ENCODE data around the gene INSIG1.

INSIG1 gene

DNA sequence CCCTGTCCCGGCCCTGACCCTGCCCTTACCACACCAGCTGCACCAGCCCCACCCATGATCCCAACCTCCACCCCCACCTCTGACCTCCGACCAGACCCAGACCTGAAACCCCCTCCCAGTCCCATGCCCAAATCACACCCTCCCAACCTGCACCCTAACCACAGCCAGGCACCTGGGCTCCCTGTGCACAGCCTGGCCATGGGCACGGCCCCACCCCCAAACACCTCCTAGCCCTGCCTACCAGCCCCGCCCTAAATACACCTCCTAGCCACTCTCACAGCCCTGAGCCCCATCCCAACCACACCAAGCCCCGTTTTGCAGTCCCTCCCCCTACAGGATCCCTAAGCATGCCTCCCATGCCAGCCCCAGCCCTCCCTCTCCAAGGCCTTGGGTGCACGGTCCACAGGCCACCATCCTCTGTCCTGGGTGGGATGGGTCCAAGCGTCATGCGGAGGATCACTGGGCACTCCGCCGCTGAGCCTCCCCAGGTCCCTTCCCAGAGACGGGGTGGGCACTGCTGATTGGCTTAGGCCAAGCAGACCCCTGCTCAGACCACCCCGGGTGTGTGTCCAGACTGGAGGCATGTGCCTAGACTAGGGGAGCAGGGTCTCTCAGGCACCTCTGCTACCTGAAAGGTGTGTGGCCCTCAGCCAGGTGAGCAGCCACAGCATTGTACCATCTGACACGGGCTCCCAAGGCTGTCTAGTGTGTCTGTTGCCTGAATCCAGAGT lies 30.1 kb downstream of the INSIG1 start:
- Histone ChIP-seq H3K27ac (replicated peaks; ENCODE audit: low read length) (no peak overlapping the region), H2AFZ (ENCODE audit: low read length) (no peak overlapping the region), H3K36me3 (replicated peaks in 1 of 2; ENCODE audit: control insufficient read depth in 2 of 2, insufficient read depth in 2 of 2, low read length in 2 of 2) (no peaks in the 10 kb centered on the region), H3K4me3 (ENCODE audit: low read length in 2 of 2) (no peak overlapping the region), H4K8ac (ENCODE audit: low read depth, low read length) (peak overlapping the region; percentile 23), H3K27me3 (ENCODE audit: control insufficient read depth in 3 of 3, insufficient read depth in 3 of 3, low read depth in 1 of 3, low read length in 3 of 3) (peaks cover 0 to 29% (median 0%) of the 10 kb centered on the region in 3 experiments), H3K4me2 (ENCODE audit: insufficient read depth, low read length, poor library complexity, severe bottlenecking) (no peak overlapping the region), H2AK5ac (ENCODE audit: low read depth, low read length) (peak overlapping the region; percentile 85), H3K9ac (ENCODE audit: low read depth, low read length, poor library complexity) (no peak overlapping the region), H3K4me1 (ENCODE audit: control insufficient read depth in 2 of 2, insufficient read depth in 1 of 2, low read depth in 1 of 2, low read length in 2 of 2) (no peaks in the 10 kb centered on the region), H2BK12ac (ENCODE audit: low read length) (peak overlapping the region; percentile 30), H2BK15ac (ENCODE audit: low read length) (peak overlapping the region; percentile 52), H4K91ac (ENCODE audit: low read depth, low read length, poor library complexity) (no peak overlapping the region), H3K14ac (ENCODE audit: low read length) (peak overlapping the region; percentile 65), H3K4ac (ENCODE audit: low read length) (no peak overlapping the region), H3K9me3 (replicated peaks in 1 of 2; ENCODE audit: control insufficient read depth in 2 of 2, insufficient read depth in 1 of 2, low read depth in 1 of 2, low read length in 2 of 2) (peaks cover 0 to 7% of the 10 kb centered on the region in 2 donors), H2BK5ac (ENCODE audit: low read length) (no peak overlapping the region), H2BK120ac (ENCODE audit: low read depth, low read length) (no peak overlapping the region), H3K79me1 (ENCODE audit: low read depth, low read length) (no peaks in the 10 kb centered on the region), H3K18ac (ENCODE audit: low read length) (peak overlapping the region; percentile 86), H3K23ac (ENCODE audit: low read depth, low read length, poor library complexity) (peak overlapping the region; percentile 62)
- no CpG with 5 or more reads among the region's 13 CpGs for WGBS, 2 donors (ENCODE audit: extremely low coverage in 2 of 2, insufficient read length in 2 of 2, insufficient replicate concordance in 1 of 2)
- DNase-seq (ENCODE audit: low spot score) = no peak

DNA sequence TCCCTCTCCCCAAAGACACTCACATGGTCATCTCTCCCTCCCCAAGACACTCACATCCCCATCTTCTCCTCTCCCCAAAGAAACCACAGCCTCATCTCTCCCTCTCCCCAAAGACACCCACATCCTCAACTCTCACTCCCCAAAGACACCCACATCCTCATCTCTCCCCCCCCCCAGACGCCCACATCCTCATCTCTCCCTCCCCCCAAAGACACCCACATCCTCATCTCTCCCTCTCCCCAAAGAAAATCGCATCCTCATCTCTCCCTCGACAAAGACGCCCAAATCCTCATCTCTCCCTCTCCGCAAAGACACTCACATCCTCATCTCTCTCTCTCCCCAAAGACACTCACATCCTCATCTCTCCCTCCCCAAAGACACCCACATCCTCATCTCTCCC lies 31.5 kb downstream of the INSIG1 start:
- no CpG with 5 or more reads among the region's 5 CpGs for WGBS, 2 donors (ENCODE audit: extremely low coverage in 2 of 2, insufficient read length in 2 of 2, insufficient replicate concordance in 1 of 2)
- peaks cover 0 to 42% (median 0%) of the 10 kb centered on the region in 3 experiments for H3K27me3 ChIP-seq (ENCODE audit: control insufficient read depth in 3 of 3, insufficient read depth in 3 of 3, low read depth in 1 of 3, low read length in 3 of 3)

DNA sequence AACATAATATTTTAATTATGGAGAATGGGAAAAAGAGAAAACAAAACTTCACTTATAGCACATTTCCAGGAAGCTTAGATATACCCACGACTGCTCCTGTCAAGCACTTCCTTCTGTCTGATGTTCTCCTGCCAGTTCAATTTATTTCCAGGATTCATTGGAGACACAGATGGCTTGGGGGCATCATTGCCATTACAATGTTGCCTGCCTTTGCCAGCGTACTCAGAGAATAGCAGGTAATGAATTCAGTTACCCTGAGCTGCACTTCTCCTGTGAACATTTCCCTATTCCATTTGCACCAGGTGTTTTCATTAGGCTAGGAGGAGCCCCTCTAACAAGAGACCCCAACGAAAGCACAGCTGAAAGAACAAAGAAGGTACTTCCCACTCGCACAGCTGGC lies 33.7 kb downstream of the INSIG1 start:
- Histone ChIP-seq H2BK120ac (ENCODE audit: low read depth, low read length) (no peak overlapping the region), H3K27me3 (ENCODE audit: control insufficient read depth in 3 of 3, insufficient read depth in 3 of 3, low read depth in 1 of 3, low read length in 3 of 3) (peaks cover 0 to 38% (median 0%) of the 10 kb centered on the region in 3 experiments), H3K4me2 (ENCODE audit: insufficient read depth, low read length, poor library complexity, severe bottlenecking) (no peak overlapping the region), H3K23ac (ENCODE audit: low read depth, low read length, poor library complexity) (no peak overlapping the region), H2BK5ac (ENCODE audit: low read length) (no peak overlapping the region), H3K4me3 (ENCODE audit: low read length in 2 of 2) (no peak overlapping the region), H2AK5ac (ENCODE audit: low read depth, low read length) (no peak overlapping the region), H2BK12ac (ENCODE audit: low read length) (no peak overlapping the region), H3K4me1 (ENCODE audit: control insufficient read depth in 2 of 2, insufficient read depth in 1 of 2, low read depth in 1 of 2, low read length in 2 of 2) (no peaks in the 10 kb centered on the region), H2BK15ac (ENCODE audit: low read length) (no peak overlapping the region), H3K79me1 (ENCODE audit: low read depth, low read length) (no peaks in the 10 kb centered on the region), H3K9me3 (replicated peaks in 1 of 2; ENCODE audit: control insufficient read depth in 2 of 2, insufficient read depth in 1 of 2, low read depth in 1 of 2, low read length in 2 of 2) (no peaks in the 10 kb centered on the region), H4K91ac (ENCODE audit: low read depth, low read length, poor library complexity) (no peak overlapping the region), H2AFZ (ENCODE audit: low read length) (no peak overlapping the region), H4K8ac (ENCODE audit: low read depth, low read length) (no peak overlapping the region), H3K14ac (ENCODE audit: low read length) (no peak overlapping the region), H3K4ac (ENCODE audit: low read length) (no peak overlapping the region), H3K18ac (ENCODE audit: low read length) (no peak overlapping the region), H3K36me3 (replicated peaks in 1 of 2; ENCODE audit: control insufficient read depth in 2 of 2, insufficient read depth in 2 of 2, low read length in 2 of 2) (no peaks in the 10 kb centered on the region), H3K9ac (ENCODE audit: low read depth, low read length, poor library complexity) (no peak overlapping the region), H3K27ac (replicated peaks; ENCODE audit: low read length) (no peak overlapping the region)
- WGBS, 2 donors (ENCODE audit: extremely low coverage in 2 of 2, insufficient read length in 2 of 2, insufficient replicate concordance in 1 of 2) = no CpG with 5 or more reads among the region's 4 CpGs
- DNase-seq (ENCODE audit: low spot score) = no peak

More for the DNA sequence above, 31.5 kb downstream of the INSIG1 start:
- Histone ChIP-seq H2BK5ac (ENCODE audit: low read length) (no peak overlapping the region), H3K4me1 (ENCODE audit: control insufficient read depth in 2 of 2, insufficient read depth in 1 of 2, low read depth in 1 of 2, low read length in 2 of 2) (no peaks in the 10 kb centered on the region), H4K91ac (ENCODE audit: low read depth, low read length, poor library complexity) (no peak overlapping the region), H3K36me3 (replicated peaks in 1 of 2; ENCODE audit: control insufficient read depth in 2 of 2, insufficient read depth in 2 of 2, low read length in 2 of 2) (no peaks in the 10 kb centered on the region), H2BK120ac (ENCODE audit: low read depth, low read length) (no peak overlapping the region), H3K4me2 (ENCODE audit: insufficient read depth, low read length, poor library complexity, severe bottlenecking) (no peak overlapping the region), H4K8ac (ENCODE audit: low read depth, low read length) (no peak overlapping the region), H3K23ac (ENCODE audit: low read depth, low read length, poor library complexity) (no peak overlapping the region), H3K79me1 (ENCODE audit: low read depth, low read length) (no peaks in the 10 kb centered on the region), H3K4ac (ENCODE audit: low read length) (no peak overlapping the region), H2AK5ac (ENCODE audit: low read depth, low read length) (no peak overlapping the region), H3K14ac (ENCODE audit: low read length) (no peak overlapping the region), H2AFZ (ENCODE audit: low read length) (no peak overlapping the region), H3K9me3 (replicated peaks in 1 of 2; ENCODE audit: control insufficient read depth in 2 of 2, insufficient read depth in 1 of 2, low read depth in 1 of 2, low read length in 2 of 2) (peaks cover 0 to 4% of the 10 kb centered on the region in 2 donors), H3K9ac (ENCODE audit: low read depth, low read length, poor library complexity) (no peak overlapping the region), H3K27ac (replicated peaks; ENCODE audit: low read length) (no peak overlapping the region), H2BK15ac (ENCODE audit: low read length) (no peak overlapping the region), H3K18ac (ENCODE audit: low read length) (no peak overlapping the region), H2BK12ac (ENCODE audit: low read length) (no peak overlapping the region), H3K4me3 (ENCODE audit: low read length in 2 of 2) (no peak overlapping the region)
- DNase-seq (ENCODE audit: low spot score) = no peak

DNA sequence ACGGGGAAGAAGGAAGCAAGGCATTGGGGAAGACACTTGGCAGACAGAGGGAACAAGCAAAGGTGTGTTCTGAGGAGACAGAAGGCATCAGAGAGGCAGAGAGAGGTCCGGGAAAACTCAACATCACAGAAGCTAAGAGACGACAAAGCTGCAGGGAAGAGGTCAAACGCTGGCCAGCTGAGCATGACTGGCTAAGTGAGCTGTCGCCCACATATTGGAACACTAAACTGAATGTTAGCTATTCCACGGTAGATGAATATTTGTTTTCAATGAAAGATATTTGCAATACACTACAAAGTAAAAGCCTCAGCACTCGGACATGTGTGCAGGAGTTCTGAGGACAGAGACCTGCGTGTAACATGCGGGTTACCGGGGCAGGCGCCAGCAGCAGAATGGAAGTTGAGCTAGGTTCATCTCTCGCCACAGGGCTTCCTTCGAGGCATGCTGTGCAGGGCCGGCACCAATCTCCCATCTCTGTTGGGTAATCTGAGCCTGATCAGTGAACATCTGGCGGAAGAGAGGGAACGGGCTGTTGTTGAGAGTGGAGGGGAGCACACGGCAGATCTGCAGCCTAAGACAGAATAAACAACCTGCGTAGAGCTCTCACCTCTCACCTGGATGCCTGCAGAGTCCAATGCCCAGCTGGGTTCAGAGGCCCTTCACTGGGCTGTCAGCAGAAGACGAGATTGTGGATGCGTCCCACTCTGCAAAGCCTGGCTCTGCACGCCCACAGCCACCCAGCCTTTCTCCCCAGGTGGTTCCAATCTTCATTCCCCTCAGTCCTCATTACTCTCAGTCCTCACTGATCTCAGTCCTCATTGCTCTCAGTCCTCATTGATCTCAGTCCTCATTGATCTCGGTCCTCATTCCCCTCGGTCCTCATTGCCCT lies 35.9 kb downstream of the INSIG1 start:
- H2AFZ ChIP-seq (ENCODE audit: low read length) = no peak overlapping the region
- H3K4me1 ChIP-seq (ENCODE audit: control insufficient read depth in 2 of 2, insufficient read depth in 1 of 2, low read depth in 1 of 2, low read length in 2 of 2) = no peaks in the 10 kb centered on the region
- no peak overlapping the region for H3K9ac ChIP-seq (ENCODE audit: low read depth, low read length, poor library complexity)
- H2BK15ac ChIP-seq (ENCODE audit: low read length) = no peak overlapping the region
- H2BK120ac ChIP-seq (ENCODE audit: low read depth, low read length) = no peak overlapping the region
- H2BK12ac ChIP-seq (ENCODE audit: low read length) = no peak overlapping the region
- H3K23ac ChIP-seq (ENCODE audit: low read depth, low read length, poor library complexity) = no peak overlapping the region
- H3K9me3 ChIP-seq (replicated peaks in 1 of 2; ENCODE audit: control insufficient read depth in 2 of 2, insufficient read depth in 1 of 2, low read depth in 1 of 2, low read length in 2 of 2) = peaks cover 0 to 2% of the 10 kb centered on the region in 2 donors
- H3K4ac ChIP-seq (ENCODE audit: low read length) = no peak overlapping the region
- H3K14ac ChIP-seq (ENCODE audit: low read length) = no peak overlapping the region
- no peak overlapping the region for H3K18ac ChIP-seq (ENCODE audit: low read length)
- H2AK5ac ChIP-seq (ENCODE audit: low read depth, low read length) = no peak overlapping the region
- no peak overlapping the region for H3K27ac ChIP-seq (replicated peaks; ENCODE audit: low read length)
- DNase-seq (ENCODE audit: low spot score) = no peak
- no peak overlapping the region for H4K8ac ChIP-seq (ENCODE audit: low read depth, low read length)
- peaks cover 0 to 43% (median 0%) of the 10 kb centered on the region in 3 experiments for H3K27me3 ChIP-seq (ENCODE audit: control insufficient read depth in 3 of 3, insufficient read depth in 3 of 3, low read depth in 1 of 3, low read length in 3 of 3)
- H2BK5ac ChIP-seq (ENCODE audit: low read length) = no peak overlapping the region
- H3K79me1 ChIP-seq (ENCODE audit: low read depth, low read length) = no peaks in the 10 kb centered on the region
- WGBS, 2 donors (ENCODE audit: extremely low coverage in 2 of 2, insufficient read length in 2 of 2, insufficient replicate concordance in 1 of 2) = no CpG with 5 or more reads among the region's 23 CpGs
- H3K4me2 ChIP-seq (ENCODE audit: insufficient read depth, low read length, poor library complexity, severe bottlenecking) = no peak overlapping the region
- no peak overlapping the region for H4K91ac ChIP-seq (ENCODE audit: low read depth, low read length, poor library complexity)
- no peak overlapping the region for H3K4me3 ChIP-seq (ENCODE audit: low read length in 2 of 2)
- no peaks in the 10 kb centered on the region for H3K36me3 ChIP-seq (replicated peaks in 1 of 2; ENCODE audit: control insufficient read depth in 2 of 2, insufficient read depth in 2 of 2, low read length in 2 of 2)

Measured in neuronal stem cell (in vitro differentiated cells).